GM12878 (cell line): ENCODE data around the gene ADAMTS17. TPM values are rescaled to one million over a fixed set of nuclear protein-coding genes. Genes with fewer than 3 reads are reported as not detected.
"Not testable (repeated sequence)": the region's sequence is repeated elsewhere in the genome, so short reads cannot be mapped to it uniquely, and the experiment has no call there.

Experiments
- ATAC-seq: fragments of 200-7000 bp; cut with Tn5 transposase; 3 replicates; pipeline ENCODE4 v1.9.1; 2020; ENCODE audit warnings: mild to moderate bottlenecking, moderate library complexity
- BruUV-seq: library from RNA; stranded (reverse); fragments of 400-500 nt; replicated peaks from 2 replicates; lab custom pipeline; 2021; lab: Mats Ljungman, UMichigan
- CTCF ChIA-PET: fragments of 300-600 bp; sonication (Branson Sonifier 250); formaldehyde crosslinking; extraction: SDS; loops from one replicate; lab custom pipeline; 2021; ENCODE audit warnings: inconsistent platforms; lab: Yijun Ruan, JAX
- POLR2A ChIA-PET: fragments of 350-600 bp; formaldehyde crosslinking; extraction: SDS; loops from one replicate; lab custom pipeline; 2021; ENCODE audit warnings: inconsistent platforms; lab: Charles Lee
- RAD21 ChIA-PET: fragments of 300-600 bp; sonication (Branson Sonifier 250); formaldehyde crosslinking; loops from one replicate; lab custom pipeline; 2023; ENCODE audit warnings: antibody characterized with exemption; ENCODE audit not compliant: unreplicated experiment; lab: Charles Lee
- SMC1A ChIA-PET: fragments of 300-600 bp; sonication (Branson Sonifier 250); formaldehyde crosslinking; loops from one replicate; lab custom pipeline; 2023; ENCODE audit not compliant: unreplicated experiment, uncharacterized antibody; lab: Charles Lee
- DNase-seq: peaks from one replicate; pipeline ENCODE4 v3.0.0-alpha.2; 2011; ENCODE audit warnings: low read depth, low spot score
- FAIRE-seq: peaks from 3 replicates; lab custom pipeline; 2011; peaks lifted over from hg19 to GRCh38; lab: Jason Lieb, UNC
- H2AFZ ChIP-seq: 2 replicates; pipeline ENCODE4 v1.6.0; 2011; ENCODE audit warnings: low read depth, low read length, control low read depth; ENCODE audit not compliant: control insufficient read depth
- H3K27ac ChIP-seq: 2 replicates; pipeline ENCODE4 v1.5.1; 2011; ENCODE audit warnings: control low read depth; ENCODE audit not compliant: control insufficient read depth, insufficient read depth
- H3K27me3 ChIP-seq, 2 experiments: replicated peaks in 1 of 2; 2 replicates each; pipeline versions ENCODE4 v1.6.0 to v1.6.1; 2011; ENCODE audit warnings: low read length in 1 of 2; ENCODE audit not compliant: control insufficient read depth in 2 of 2, insufficient read depth in 2 of 2
- H3K36me3 ChIP-seq, 2 experiments: 2 replicates each; pipeline ENCODE4 v1.5.1; 2011; ENCODE audit warnings: low read length in 1 of 2; ENCODE audit not compliant: control insufficient read depth in 2 of 2, insufficient read depth in 2 of 2
- H3K4me1 ChIP-seq: 2 replicates; pipeline ENCODE4 v1.6.1; 2011; ENCODE audit warnings: mild to moderate bottlenecking, low read length, moderate library complexity, mixed read lengths; ENCODE audit not compliant: control insufficient read depth, insufficient read depth
- H3K4me2 ChIP-seq: 2 replicates; pipeline ENCODE4 v1.6.0; 2011; ENCODE audit warnings: control low read depth; ENCODE audit not compliant: control insufficient read depth, insufficient read depth
- H3K4me3 ChIP-seq: fragments of 200-600 bp; sonication (generic); 2 replicates; pipeline ENCODE4 v1.5.1; 2016
- H3K79me2 ChIP-seq: 2 replicates; pipeline ENCODE4 v1.6.0; 2011; ENCODE audit warnings: low read length; ENCODE audit not compliant: control insufficient read depth, insufficient read depth
- H3K9ac ChIP-seq: 2 replicates; pipeline ENCODE4 v1.8.0; 2011; ENCODE audit warnings: low read length, control low read depth, mixed read lengths; ENCODE audit not compliant: control insufficient read depth, insufficient read depth
- H3K9me3 ChIP-seq: replicated peaks from 3 replicates; pipeline ENCODE4 v1.5.1; 2011; ENCODE audit warnings: mild to moderate bottlenecking, low read length; ENCODE audit not compliant: control insufficient read depth, insufficient read depth
- H4K20me1 ChIP-seq: 2 replicates; pipeline ENCODE4 v1.6.0; 2011; ENCODE audit not compliant: control insufficient read depth, insufficient read depth
- ATF2 ChIP-seq: IDR thresholded peaks from 2 replicates; pipeline ENCODE4 v1.6.1; 2012; ENCODE audit warnings: low read length, inconsistent platforms
- GABPA ChIP-seq: IDR thresholded peaks from 2 replicates; pipeline ENCODE4 v1.6.1; 2014; ENCODE audit warnings: antibody characterized with exemption, low read depth, mild to moderate bottlenecking, inconsistent platforms
- MYC ChIP-seq: IDR thresholded peaks from 2 replicates; pipeline ENCODE4 v1.6.1; 2011; ENCODE audit warnings: mild to moderate bottlenecking, low read length, moderate library complexity, inconsistent platforms; ENCODE audit not compliant: insufficient read depth, insufficient replicate concordance, insufficient read length, severe bottlenecking
- POLR2A ChIP-seq: IDR thresholded peaks from 2 replicates; pipeline ENCODE4 v1.6.1; 2011; ENCODE audit warnings: low read depth, mild to moderate bottlenecking, low read length
- RAD21 ChIP-seq: IDR thresholded peaks from 2 replicates; pipeline ENCODE4 v1.6.1; 2011; ENCODE audit warnings: mild to moderate bottlenecking, low read depth, low read length, moderate library complexity; ENCODE audit not compliant: insufficient read depth
- ZNF274 ChIP-seq: IDR thresholded peaks from one replicate; pipeline ENCODE4 v1.8.0; 2011; ENCODE audit not compliant: insufficient read length, insufficient read depth
- ZSCAN29 ChIP-seq: fragments of 450-650 bp; IDR thresholded peaks from 2 replicates; pipeline ENCODE4 v1.6.1; 2017; ENCODE audit warnings: mild to moderate bottlenecking, moderate library complexity
- WGBS: methylation state at CpG from one replicate; pipeline ENCODE4 v1.1.6; 2016; ENCODE audit warnings: low lambda C conversion rate; ENCODE audit not compliant: insufficient replicate concordance, insufficient coverage; ENCODE audit errors: missing lambda C conversion rate; 5-methylcytosine and 5-hydroxymethylcytosine counted together
- in situ Hi-C: fragments of 300-500 bp; cut with MboI; formaldehyde crosslinking; loops from 9 replicates; pipeline ENCODE4 v1.14.3; 2018; ENCODE audit warnings: mixed read lengths
- intact Hi-C: fragments of 100-400 bp; cut with micrococcal nuclease; formaldehyde crosslinking; loops from one replicate; pipeline ENCODE4 v1.14.2; 2022; ENCODE audit not compliant: unreplicated experiment
- polyA plus RNA-seq, 11 experiments: library from polyadenylated mRNA; depleted of rRNA in 4 of 11; unstranded in 6 of 11; stranded (reverse) in 5 of 11; fragments of >200 nt; fragmentation: Nextera tagmentation in 4 of 11; fragmentation: Illumina TruSeq in 1 of 11; extraction: Ambion mirVana in 4 of 11; extraction: Trizol in 1 of 11; gene quantifications; 1 replicate in 1 of 11; 2 replicates in 10 of 11; pipeline versions ENCODE4 v1.2.1 to v1.2.3, GENCODE V29; 2011 to 2016; ENCODE audit warnings: inconsistent platforms in 2 of 11, missing spikeins in 2 of 11, low read depth in 1 of 11
- total RNA-seq, 4 experiments: library from RNA; depleted of rRNA in 3 of 4; stranded (reverse); fragments of >200 nt in 3 of 4; fragmentation: Illumina TruSeq in 1 of 4; extraction: Trizol in 1 of 4; gene quantifications; 2 replicates each; pipeline versions ENCODE4 v1.2.1 to v1.2.3, GENCODE V29; 2013 to 2021
- TF ChIP-seq, protein P1 (sequence below): IDR thresholded peaks from 2 replicates; pipeline ENCODE4 v1.6.1; 2012; ENCODE audit warnings: mild to moderate bottlenecking, low read depth, low read length

ADAMTS17 gene
- total and polyA plus RNA-seq, 10 of the 15 experiments (the other 5 are each of a cell fraction or from before 2014, with no cell fraction given): 0.04 to 0.50 (median 0.10) TPM; not detected in 4

- no peak for TF ChIP-seq RAD21
- TF ChIP-seq GABPA: no peak
- TF ChIP-seq POLR2A: no peak
- no peak for TF ChIP-seq MYC
- TF ChIP-seq, protein P1, sequence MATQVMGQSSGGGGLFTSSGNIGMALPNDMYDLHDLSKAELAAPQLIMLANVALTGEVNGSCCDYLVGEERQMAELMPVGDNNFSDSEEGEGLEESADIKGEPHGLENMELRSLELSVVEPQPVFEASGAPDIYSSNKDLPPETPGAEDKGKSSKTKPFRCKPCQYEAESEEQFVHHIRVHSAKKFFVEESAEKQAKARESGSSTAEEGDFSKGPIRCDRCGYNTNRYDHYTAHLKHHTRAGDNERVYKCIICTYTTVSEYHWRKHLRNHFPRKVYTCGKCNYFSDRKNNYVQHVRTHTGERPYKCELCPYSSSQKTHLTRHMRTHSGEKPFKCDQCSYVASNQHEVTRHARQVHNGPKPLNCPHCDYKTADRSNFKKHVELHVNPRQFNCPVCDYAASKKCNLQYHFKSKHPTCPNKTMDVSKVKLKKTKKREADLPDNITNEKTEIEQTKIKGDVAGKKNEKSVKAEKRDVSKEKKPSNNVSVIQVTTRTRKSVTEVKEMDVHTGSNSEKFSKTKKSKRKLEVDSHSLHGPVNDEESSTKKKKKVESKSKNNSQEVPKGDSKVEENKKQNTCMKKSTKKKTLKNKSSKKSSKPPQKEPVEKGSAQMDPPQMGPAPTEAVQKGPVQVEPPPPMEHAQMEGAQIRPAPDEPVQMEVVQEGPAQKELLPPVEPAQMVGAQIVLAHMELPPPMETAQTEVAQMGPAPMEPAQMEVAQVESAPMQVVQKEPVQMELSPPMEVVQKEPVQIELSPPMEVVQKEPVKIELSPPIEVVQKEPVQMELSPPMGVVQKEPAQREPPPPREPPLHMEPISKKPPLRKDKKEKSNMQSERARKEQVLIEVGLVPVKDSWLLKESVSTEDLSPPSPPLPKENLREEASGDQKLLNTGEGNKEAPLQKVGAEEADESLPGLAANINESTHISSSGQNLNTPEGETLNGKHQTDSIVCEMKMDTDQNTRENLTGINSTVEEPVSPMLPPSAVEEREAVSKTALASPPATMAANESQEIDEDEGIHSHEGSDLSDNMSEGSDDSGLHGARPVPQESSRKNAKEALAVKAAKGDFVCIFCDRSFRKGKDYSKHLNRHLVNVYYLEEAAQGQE: no peak
- no peak for TF ChIP-seq ATF2
- no peak for TF ChIP-seq ZNF274
- no peak for TF ChIP-seq ZSCAN29
- TF ChIP-seq, all 136 proteins: peak for 0
Observed at GRCh38 chr15:100073982-100074381, 267.8 kb downstream of the ADAMTS17 start (continued).

DNA sequence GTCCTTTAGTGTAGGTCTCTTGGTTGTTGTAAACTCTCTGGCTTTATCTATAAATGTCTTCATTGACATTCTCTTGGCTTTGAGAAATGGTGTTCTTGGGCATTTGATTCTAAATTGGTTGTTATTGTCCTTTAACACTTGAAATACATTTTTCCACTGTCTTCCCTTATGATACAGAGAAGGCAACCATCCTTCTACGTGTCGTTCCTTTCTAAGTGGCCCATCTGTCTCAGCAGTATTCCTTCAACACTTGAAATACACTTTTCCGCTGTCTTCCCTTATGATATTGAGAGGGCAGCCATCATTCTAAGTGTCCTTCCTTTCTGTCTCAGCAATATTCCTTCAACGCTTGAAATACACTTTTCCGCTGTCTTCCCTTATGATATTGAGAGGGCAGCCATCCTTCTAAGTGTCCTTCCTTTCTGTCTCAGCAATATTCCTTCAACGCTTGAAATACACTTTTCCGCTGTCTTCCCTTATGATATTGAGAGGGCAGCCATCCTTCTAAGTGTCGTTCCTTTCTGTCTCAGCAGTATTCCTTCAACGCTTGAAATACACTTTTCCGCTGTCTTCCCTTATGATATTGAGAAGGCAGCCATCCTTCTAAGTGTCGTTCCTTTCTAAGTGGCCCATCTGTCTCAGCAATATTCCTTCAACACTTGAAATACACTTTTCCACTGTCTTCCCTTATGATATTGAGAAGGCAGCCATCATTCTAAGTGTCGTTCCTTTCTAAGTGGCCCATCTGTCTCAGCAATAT lies 275.1 kb downstream of the ADAMTS17 start:
- H4K20me1 ChIP-seq, H3K79me2 ChIP-seq, DNase-seq, H3K9ac ChIP-seq, POLR2A ChIA-PET, H3K27ac ChIP-seq, H3K4me1 ChIP-seq, CTCF ChIA-PET, H3K4me2 ChIP-seq, ATAC-seq, H3K36me3 ChIP-seq, RAD21 ChIA-PET, in situ Hi-C loops, H2AFZ ChIP-seq, SMC1A ChIA-PET, FAIRE-seq, H3K4me3 ChIP-seq, H3K27me3 ChIP-seq, H3K9me3 ChIP-seq, intact Hi-C loops, BruUV-seq: not testable (repeated sequence)
- WGBS: 42% methylated on average over 8 of the region's 12 CpGs
